Measurements from ENCODE around the gene CDK12.
"Not testable (repeated sequence)": the region's sequence is repeated elsewhere in the genome, so short reads cannot be mapped to it uniquely, and the experiment has no call there.

Gene CDK12

DNA sequence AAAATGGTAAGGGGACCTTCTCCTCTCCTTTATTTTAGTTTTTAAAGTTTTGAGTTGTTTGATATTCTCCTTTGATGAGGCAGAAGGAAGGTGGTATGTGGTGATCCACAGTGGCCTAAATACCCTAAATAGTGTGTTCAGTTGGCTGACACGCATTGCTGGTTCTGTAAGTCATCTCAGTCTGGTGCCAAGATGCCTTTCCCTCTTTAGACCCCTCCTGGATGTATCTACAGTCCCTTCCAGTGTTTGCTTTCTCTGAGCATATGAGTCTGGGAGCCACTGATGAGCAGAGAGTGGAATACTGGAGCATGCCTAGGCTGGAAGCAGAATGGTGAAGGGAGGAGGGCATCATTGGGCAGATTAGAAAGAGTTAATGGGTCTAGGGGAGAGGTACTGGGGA, 81.9 kb downstream of the CDK12 start:
- Histone ChIP-seq H3K4me3 (ENCODE audit: insufficient read depth, low read depth, low read length, poor library complexity, severe bottlenecking) (no peak overlapping the region), H3K27ac (ENCODE audit: insufficient read depth, low read length, poor library complexity, severe bottlenecking) (no peak overlapping the region)

DNA sequence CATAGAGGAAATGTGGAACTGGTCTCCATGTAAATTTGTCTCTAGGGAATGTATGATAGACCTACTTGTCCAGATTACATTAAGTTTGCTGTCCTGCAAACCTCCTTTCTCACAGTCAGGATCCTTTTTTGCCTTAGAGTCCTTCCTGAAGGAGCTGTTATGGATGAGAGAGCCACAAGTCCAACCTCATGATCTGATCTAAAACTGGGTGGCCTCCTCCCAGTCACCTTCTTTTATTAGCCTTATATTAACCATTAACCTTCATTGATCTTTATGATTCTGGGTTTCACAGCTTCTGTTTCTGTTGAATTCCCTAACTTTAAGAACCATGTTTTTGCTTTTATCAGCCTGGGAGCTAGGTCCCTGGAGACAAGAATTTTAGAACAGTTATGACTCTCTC, 82.4 kb downstream of the CDK12 start:
- H3K9me3 ChIP-seq (ENCODE audit: control insufficient read depth, low read length) = no peaks in the 10 kb centered on the region
- H3K4me3 ChIP-seq (ENCODE audit: insufficient read depth, low read depth, low read length, poor library complexity, severe bottlenecking) = no peak overlapping the region
- H3K4me1 ChIP-seq (ENCODE audit: control insufficient read depth, insufficient read depth, low read length, poor library complexity, severe bottlenecking) = peaks cover 4% of the 10 kb centered on the region
- H3K27ac ChIP-seq (ENCODE audit: insufficient read depth, low read length, poor library complexity, severe bottlenecking) = no peak overlapping the region
- no peak for DNase-seq
- peaks cover 26% of the 10 kb centered on the region for H3K36me3 ChIP-seq (ENCODE audit: control insufficient read depth, insufficient read depth, low read length)
- H3K27me3 ChIP-seq (replicated peaks; ENCODE audit: control insufficient read depth, insufficient read depth, low read length, poor library complexity, severe bottlenecking) = no peaks in the 10 kb centered on the region

More for the DNA sequence above, 81.9 kb downstream of the CDK12 start:
- H3K36me3 ChIP-seq (ENCODE audit: control insufficient read depth, insufficient read depth, low read length) = peaks cover 22% of the 10 kb centered on the region
- no peaks in the 10 kb centered on the region for H3K9me3 ChIP-seq (ENCODE audit: control insufficient read depth, low read length)
- no peak for DNase-seq
- peaks cover 6% of the 10 kb centered on the region for H3K4me1 ChIP-seq (ENCODE audit: control insufficient read depth, insufficient read depth, low read length, poor library complexity, severe bottlenecking)
- H3K27me3 ChIP-seq (replicated peaks; ENCODE audit: control insufficient read depth, insufficient read depth, low read length, poor library complexity, severe bottlenecking) = no peaks in the 10 kb centered on the region

DNA sequence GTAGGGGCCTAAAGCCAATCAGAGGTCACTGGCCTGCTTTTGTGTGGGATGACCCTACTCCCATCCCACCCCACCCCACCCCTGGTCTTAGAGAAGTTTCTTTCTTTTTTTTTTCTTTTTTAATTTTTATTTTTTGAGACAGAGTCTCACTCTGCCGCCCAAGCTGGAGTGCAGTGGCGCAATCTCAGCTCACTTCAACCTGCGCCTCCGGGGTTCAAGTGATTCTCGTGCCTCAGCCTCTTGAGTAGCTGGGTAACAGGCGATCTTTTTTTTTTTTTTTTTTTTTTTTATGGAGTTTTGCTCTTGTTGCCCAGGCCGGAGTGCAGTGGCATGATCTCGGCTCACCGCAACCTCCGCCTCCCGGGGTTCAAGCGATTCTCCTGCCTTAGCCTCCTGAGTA, 83.1 kb downstream of the CDK12 start:
- H3K36me3 ChIP-seq (ENCODE audit: control insufficient read depth, insufficient read depth, low read length) = peaks cover 32% of the 10 kb centered on the region
- not testable (repeated sequence) for H3K9me3 ChIP-seq (ENCODE audit: control insufficient read depth, low read length); DNase-seq; H3K27ac ChIP-seq (ENCODE audit: insufficient read depth, low read length, poor library complexity, severe bottlenecking); H3K4me1 ChIP-seq (ENCODE audit: control insufficient read depth, insufficient read depth, low read length, poor library complexity, severe bottlenecking); H3K4me3 ChIP-seq (ENCODE audit: insufficient read depth, low read depth, low read length, poor library complexity, severe bottlenecking); H3K27me3 ChIP-seq (replicated peaks; ENCODE audit: control insufficient read depth, insufficient read depth, low read length, poor library complexity, severe bottlenecking)

DNA sequence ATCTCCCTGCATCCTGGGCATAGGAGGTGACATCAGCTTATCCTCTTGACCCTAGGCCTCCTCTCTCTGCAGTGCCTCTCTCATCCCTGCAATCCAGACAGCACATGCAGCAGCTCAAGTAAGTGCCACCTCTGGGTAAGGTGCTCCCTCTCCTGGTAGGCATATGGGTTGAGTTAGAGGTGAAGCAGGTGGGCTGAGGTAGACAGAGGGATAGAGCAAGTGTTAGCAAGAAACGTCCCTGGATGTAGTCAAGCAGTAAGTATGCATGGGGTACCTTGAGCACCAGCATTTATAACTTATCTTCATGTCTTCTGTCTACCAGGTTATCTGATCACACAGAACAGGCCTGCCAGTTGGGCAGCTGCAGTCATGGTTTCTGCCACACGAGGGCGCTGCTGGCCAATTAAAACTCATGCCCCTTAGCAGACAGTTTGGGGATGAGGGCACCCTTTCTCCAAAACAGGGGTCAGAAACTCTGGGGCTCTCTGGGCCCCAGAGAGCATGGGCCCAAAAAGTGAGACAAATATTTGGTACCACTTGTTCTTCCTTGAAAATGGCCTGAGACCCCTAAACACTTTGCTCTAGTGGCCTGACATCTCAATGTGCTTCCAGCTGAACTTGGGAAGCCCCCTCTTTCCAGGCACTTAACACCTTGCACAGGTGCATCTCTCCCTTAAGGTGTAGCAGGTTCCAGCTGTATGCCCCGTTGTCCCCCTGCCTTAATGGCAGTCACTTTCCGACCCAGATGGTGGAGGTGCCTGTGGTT, 86.6 kb downstream of the CDK12 start:
- Histone ChIP-seq H3K27ac (ENCODE audit: insufficient read depth, low read length, poor library complexity, severe bottlenecking) (no peak overlapping the region), H3K9me3 (ENCODE audit: control insufficient read depth, low read length) (no peaks in the 10 kb centered on the region), H3K36me3 (ENCODE audit: control insufficient read depth, insufficient read depth, low read length) (peaks cover 40% of the 10 kb centered on the region), H3K4me3 (ENCODE audit: insufficient read depth, low read depth, low read length, poor library complexity, severe bottlenecking) (no peak overlapping the region), H3K4me1 (ENCODE audit: control insufficient read depth, insufficient read depth, low read length, poor library complexity, severe bottlenecking) (no peaks in the 10 kb centered on the region), H3K27me3 (replicated peaks; ENCODE audit: control insufficient read depth, insufficient read depth, low read length, poor library complexity, severe bottlenecking) (no peaks in the 10 kb centered on the region)
- peak; percentile 50 to 59 (median 54) for DNase-seq

DNA sequence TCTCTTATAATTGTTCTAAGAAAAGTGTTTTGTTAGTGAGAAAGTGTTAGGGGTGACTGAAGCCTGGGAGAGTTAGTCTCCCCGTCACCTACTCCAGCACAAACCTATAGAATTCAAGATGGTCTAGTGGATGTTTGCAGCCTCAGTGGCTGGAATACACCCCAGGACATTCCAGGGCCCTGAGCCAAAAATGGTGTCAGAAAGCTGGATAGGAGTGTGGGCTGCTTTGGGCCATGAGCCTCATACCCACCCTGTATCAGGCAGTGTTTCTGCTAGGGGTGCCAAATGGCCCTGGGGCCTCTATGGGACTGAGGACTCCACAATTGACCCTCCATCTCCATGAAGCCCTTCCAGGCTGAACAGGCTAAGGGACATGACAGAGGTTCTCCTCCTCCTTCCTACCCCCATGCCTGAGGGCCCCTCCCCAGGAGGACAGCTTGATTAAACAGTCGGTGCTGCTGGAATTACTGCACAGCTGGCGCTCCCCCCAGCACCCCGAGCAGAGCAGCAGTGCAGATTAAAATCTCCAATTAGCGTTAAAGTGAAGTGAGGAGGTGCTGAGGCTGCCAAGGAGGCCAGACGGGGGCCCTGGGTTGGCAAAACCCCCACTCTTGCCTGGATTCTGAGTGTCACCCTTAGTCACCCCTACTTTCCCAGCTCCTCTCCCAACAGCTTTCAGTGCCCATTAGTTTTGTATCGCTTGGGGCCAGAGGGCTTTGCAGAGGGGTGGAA, 87.4 kb downstream of the CDK12 start:
- no peaks in the 10 kb centered on the region for H3K4me1 ChIP-seq (ENCODE audit: control insufficient read depth, insufficient read depth, low read length, poor library complexity, severe bottlenecking)
- no peak overlapping the region for H3K4me3 ChIP-seq (ENCODE audit: insufficient read depth, low read depth, low read length, poor library complexity, severe bottlenecking)
- no peaks in the 10 kb centered on the region for H3K9me3 ChIP-seq (ENCODE audit: control insufficient read depth, low read length)
- peaks cover 45% of the 10 kb centered on the region for H3K36me3 ChIP-seq (ENCODE audit: control insufficient read depth, insufficient read depth, low read length)
- DNase-seq = no peak
- H3K27me3 ChIP-seq (replicated peaks; ENCODE audit: control insufficient read depth, insufficient read depth, low read length, poor library complexity, severe bottlenecking) = no peaks in the 10 kb centered on the region
- H3K27ac ChIP-seq (ENCODE audit: insufficient read depth, low read length, poor library complexity, severe bottlenecking) = no peak overlapping the region

DNA sequence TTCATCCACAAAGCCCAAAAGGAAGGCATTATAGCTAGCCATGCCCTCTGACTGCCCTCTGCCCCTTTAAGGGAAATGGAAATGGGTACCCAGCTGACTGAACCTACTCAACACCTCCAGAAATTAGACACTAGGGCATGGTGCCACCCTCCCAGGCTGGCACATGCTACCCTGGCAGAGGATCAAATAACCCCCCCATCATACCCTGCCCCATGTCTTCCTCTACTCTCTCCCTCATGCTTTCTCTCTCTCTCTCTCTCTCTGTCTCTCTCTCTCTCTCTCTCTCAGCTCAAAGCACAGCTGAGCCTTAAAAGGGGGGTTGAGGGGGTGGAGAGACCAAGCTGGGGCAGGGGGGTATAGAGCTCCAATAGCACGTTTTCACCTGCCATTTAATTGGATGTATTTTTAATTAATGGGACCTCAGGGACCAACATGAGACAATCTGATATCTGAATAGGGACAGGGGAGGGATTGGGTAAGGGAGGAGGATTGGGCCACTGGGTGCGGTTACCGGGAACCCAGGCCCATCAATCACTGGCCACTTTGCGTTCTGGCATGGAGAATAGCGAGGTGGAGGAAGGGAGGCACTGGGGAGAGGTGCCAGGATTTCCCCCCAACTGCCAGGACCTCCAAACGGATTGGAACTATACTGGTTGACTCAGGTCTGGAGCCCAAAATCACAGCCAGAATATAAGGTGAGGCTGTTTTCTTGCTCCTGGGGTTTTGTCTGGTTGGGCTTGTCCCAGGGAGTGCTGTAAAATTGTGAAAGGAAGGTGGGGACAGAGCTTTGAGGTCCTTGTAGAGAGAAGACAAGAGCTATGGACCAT, 88.7 kb downstream of the CDK12 start:
- Histone ChIP-seq H3K4me1 (ENCODE audit: control insufficient read depth, insufficient read depth, low read length, poor library complexity, severe bottlenecking) (no peaks in the 10 kb centered on the region), H3K27ac (ENCODE audit: insufficient read depth, low read length, poor library complexity, severe bottlenecking) (no peak overlapping the region), H3K4me3 (ENCODE audit: insufficient read depth, low read depth, low read length, poor library complexity, severe bottlenecking) (no peak overlapping the region), H3K36me3 (ENCODE audit: control insufficient read depth, insufficient read depth, low read length) (peaks cover 47% of the 10 kb centered on the region), H3K27me3 (replicated peaks; ENCODE audit: control insufficient read depth, insufficient read depth, low read length, poor library complexity, severe bottlenecking) (no peaks in the 10 kb centered on the region), H3K9me3 (ENCODE audit: control insufficient read depth, low read length) (no peaks in the 10 kb centered on the region)
- DNase-seq = no peak

DNA sequence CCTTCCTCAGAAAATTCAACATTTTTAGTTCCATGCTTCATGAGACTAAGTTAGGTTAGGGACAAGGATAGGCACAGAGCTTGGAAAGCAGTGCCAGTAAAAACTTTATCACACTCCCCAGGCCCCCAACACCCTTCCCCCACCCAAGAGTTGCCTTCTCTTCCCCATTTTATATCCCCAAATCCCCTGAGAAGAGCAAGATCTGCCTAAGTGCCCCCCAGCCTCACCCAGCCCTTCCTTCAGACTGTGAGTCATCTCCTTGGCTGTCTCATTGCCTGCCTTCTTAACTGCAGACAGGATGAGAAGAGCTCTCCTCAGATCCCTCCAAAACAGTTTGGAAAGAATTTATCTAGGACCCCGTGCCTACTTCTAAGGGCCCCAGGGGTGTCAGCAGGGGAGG, 90.6 kb downstream of the CDK12 start:
- no peak for DNase-seq
- Histone ChIP-seq H3K36me3 (ENCODE audit: control insufficient read depth, insufficient read depth, low read length) (peaks cover 45% of the 10 kb centered on the region), H3K4me1 (ENCODE audit: control insufficient read depth, insufficient read depth, low read length, poor library complexity, severe bottlenecking) (no peaks in the 10 kb centered on the region)

DNA sequence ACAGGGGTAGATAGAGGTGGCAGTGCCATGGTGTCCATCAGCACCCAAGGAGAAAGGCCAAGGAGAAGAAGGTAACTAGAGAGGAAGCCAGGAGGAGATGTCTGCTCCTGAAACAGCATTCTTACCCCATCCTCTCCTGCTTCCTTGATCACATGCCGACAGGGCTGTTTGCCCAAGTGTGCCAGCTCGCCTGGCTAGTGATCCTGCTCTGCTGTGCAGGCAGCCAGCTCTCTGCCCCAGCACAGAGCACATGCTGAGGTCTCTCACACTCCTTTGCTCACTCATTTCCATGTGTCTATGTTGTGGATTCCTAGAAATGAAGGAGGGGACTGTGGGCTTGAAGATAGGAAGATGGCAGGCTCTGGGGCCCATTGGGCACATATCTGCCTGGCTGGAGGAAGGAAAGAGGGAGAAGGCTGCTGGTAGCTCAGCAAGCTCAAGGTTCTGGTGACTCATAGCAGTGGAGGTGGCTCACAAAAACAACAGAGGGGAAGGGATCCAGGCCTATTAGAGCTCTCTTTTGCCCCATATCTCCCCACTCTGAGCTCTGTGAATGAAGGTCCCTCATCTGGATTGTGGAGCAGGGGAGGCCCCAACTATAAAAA, 92.2 kb downstream of the CDK12 start:
- Histone ChIP-seq H3K4me3 (ENCODE audit: insufficient read depth, low read depth, low read length, poor library complexity, severe bottlenecking) (no peak overlapping the region), H3K9me3 (ENCODE audit: control insufficient read depth, low read length) (no peaks in the 10 kb centered on the region), H3K4me1 (ENCODE audit: control insufficient read depth, insufficient read depth, low read length, poor library complexity, severe bottlenecking) (no peaks in the 10 kb centered on the region), H3K36me3 (ENCODE audit: control insufficient read depth, insufficient read depth, low read length) (peaks cover 42% of the 10 kb centered on the region), H3K27ac (ENCODE audit: insufficient read depth, low read length, poor library complexity, severe bottlenecking) (no peak overlapping the region), H3K27me3 (replicated peaks; ENCODE audit: control insufficient read depth, insufficient read depth, low read length, poor library complexity, severe bottlenecking) (no peaks in the 10 kb centered on the region)
- DNase-seq = no peak

More for the DNA sequence above, 90.6 kb downstream of the CDK12 start:
- no peak overlapping the region for H3K27ac ChIP-seq (ENCODE audit: insufficient read depth, low read length, poor library complexity, severe bottlenecking)
- H3K4me3 ChIP-seq (ENCODE audit: insufficient read depth, low read depth, low read length, poor library complexity, severe bottlenecking) = no peak overlapping the region
- H3K9me3 ChIP-seq (ENCODE audit: control insufficient read depth, low read length) = no peaks in the 10 kb centered on the region
- no peaks in the 10 kb centered on the region for H3K27me3 ChIP-seq (replicated peaks; ENCODE audit: control insufficient read depth, insufficient read depth, low read length, poor library complexity, severe bottlenecking)

DNA sequence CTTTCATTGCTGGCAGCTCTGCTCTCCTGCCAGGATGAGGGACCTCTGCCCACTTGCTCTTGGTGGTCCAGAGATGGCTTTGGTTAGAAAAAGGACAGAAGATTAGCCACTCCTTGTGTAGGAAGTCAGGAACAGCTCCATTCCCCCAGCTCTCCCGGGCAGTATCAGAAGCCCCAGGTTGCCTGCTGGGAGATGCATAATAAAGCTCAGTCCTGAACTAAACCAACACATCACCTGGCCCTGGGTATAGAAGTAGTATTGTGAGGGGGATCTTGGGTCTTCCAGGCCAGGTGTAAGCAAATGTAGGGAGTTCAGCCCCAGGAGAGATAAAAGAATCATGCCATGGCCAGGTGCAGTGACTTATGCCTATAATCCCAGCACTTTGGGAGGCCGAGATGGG, 94.1 kb downstream of the CDK12 start:
- H3K4me3 ChIP-seq (ENCODE audit: insufficient read depth, low read depth, low read length, poor library complexity, severe bottlenecking) = no peak overlapping the region
- no peaks in the 10 kb centered on the region for H3K9me3 ChIP-seq (ENCODE audit: control insufficient read depth, low read length)
- peaks cover 35% of the 10 kb centered on the region for H3K36me3 ChIP-seq (ENCODE audit: control insufficient read depth, insufficient read depth, low read length)
- no peaks in the 10 kb centered on the region for H3K27me3 ChIP-seq (replicated peaks; ENCODE audit: control insufficient read depth, insufficient read depth, low read length, poor library complexity, severe bottlenecking)
- DNase-seq = no peak
- no peaks in the 10 kb centered on the region for H3K4me1 ChIP-seq (ENCODE audit: control insufficient read depth, insufficient read depth, low read length, poor library complexity, severe bottlenecking)
- no peak overlapping the region for H3K27ac ChIP-seq (ENCODE audit: insufficient read depth, low read length, poor library complexity, severe bottlenecking)
